HL-60/S4 treated with retinoic acid at 250 ng/mL for 4 days and 3 days (cell line): Measurements from ENCODE around the gene AVPR2.

Source experiments
- in situ Hi-C: fragments of 300-500 bp; cut with MboI; formaldehyde crosslinking; loops from 2 replicates; pipeline ENCODE4 v1.7.0; 2022; ENCODE audit warnings: low sequenced_read_pairs

AVPR2 gene

DNA sequence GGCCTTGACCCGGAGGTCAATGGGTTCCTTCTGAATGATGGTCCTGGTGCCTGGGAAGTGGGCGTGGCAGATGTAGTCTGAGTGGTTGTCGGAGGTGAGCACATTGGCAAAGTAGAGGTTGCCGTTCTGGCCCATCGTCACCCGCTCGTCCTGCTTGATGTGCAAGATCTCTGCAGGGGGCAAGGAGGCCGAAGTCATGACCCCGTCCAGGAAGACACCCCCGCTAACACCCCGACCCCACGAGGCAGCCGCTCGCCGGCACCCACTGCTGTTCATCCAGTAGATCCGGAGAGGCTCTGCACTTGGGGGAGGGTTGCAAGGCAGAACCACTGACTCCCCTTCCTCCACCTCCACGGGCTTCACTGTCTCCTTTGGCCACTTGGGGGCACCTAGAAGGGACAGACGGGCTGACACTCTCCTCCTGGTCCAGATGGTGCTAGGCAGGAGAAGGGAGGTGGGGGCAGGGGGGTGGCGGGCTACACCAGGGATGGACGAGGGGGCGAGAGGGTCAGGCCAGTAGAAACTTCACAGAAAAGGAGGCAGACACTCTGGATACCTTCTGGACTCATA, 33.6 kb upstream of the AVPR2 start:
- in situ Hi-C loops, result no loop called here

GRCh38 chrX:153871451-153871850, 33.0 kb upstream of the AVPR2 start:
- in situ Hi-C loops, result no loop called here

DNA sequence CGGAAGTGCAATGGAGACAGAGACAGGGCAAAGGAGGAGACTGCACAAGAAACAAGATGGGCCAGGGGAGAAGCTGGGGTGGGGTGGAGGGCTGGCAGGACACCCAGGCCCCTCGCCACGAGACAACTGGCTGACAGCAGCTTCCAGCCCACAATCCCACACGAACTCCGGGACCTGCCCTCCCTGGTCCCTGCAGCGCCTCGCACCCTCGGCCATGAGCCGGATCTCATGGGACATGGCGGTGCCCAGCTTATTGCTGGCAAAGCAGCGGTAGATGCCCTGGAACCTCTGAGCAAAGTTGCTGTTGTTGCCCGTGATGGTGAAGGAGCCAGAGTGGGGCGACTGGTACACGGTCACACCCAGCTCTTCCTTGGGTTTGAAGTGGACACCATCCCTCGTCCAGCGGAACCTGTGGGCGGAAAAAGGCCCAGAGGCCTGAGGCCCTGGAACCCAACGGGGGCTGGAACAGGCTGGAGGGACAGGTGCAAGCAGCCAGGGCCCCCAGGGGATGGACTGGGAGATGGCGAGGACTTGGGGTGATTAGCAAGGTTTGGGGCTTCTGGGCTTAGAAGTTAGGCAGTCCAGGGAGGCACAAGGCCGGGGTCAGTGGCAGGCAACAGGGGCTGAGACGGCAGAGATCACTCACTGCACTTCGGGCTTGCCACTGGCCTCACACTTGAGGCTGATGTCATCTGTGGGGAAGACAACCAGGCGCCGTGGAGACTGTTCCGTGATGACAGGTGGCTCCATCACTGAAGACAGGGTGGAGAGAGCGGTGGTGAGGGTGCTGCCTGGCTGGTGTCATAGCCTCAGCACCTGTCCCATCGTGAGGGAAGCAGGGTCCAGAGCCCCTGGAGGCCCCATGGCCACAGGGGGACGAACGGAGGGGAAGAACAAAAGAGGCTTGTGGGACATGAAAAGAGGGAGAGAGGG, 32.3 kb upstream of the AVPR2 start:
- in situ Hi-C loops, result no loop called here

GRCh38 chrX:153873282-153874084, 31.0 kb upstream of the AVPR2 start:
- in situ Hi-C loops, result no loop called here

GRCh38 chrX:153874085-153874365, 30.4 kb upstream of the AVPR2 start:
- in situ Hi-C loops, result no loop called here

- in situ Hi-C loops, result no loop called here
Measured at GRCh38 chrX:153874366-153875125, 29.9 kb upstream of the AVPR2 start.

GRCh38 chrX:153875391-153876111, 28.9 kb upstream of the AVPR2 start:
- in situ Hi-C loops, result no loop called here

DNA sequence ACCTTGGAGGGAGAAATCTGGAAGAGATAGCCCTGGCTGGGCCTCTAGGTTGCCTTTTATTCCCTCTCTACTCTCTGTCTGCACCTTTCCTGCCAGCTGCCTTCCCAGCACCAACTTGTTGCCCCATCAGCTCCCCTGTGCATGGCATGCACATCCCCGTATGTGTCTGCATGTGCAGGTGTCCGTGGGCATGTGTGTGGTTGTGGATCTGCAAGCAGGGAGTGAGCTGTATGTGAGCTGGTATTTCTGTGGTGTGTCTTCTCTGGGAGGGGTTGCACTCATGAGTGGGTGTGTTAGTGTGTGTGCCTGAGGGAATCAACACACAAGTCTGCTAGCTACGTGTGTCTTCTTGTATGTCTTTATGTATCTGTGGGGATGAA, 28.4 kb upstream of the AVPR2 start:
- in situ Hi-C loops, result no loop called here

DNA sequence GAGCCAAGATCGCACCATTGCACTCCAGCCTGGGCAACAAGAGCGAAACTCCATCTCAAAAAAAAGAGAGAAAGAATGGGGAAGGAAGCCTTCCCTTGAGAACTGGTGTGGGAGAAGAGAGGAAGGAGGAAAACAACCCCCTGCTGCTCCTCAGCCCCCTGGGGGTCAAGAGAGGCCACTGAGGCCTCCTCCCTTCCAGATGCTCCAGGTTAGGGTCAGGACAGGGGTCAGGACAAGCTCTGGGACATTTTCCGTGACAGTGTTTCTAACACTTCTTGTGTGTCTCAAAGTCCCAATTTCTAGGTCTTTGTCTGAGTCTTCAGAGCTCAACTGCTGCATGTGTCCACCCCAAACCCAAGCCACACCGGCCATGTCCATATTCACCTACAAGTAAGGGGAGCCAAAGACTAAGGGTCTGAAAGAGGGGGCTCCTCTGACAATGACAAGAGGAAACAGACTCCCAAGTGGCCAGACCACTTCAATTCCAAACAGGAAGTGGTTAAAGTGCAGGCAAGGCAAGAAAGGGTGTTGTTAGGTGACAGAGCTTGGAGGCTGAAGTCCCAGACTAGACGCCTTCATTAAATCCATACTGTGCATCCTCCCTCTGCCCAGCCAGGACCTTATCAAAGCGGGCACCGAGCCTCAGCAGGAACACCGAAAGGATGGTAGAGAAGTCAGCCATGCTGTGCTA, 26.8 kb upstream of the AVPR2 start:
- in situ Hi-C loops, result no loop called here

- in situ Hi-C loops, result no loop called here
Measured at GRCh38 chrX:153878345-153878744, 26.1 kb upstream of the AVPR2 start.

GRCh38 chrX:153878969-153879653, 25.4 kb upstream of the AVPR2 start:
- in situ Hi-C loops, result no loop called here

GRCh38 chrX:153879741-153880439, 24.6 kb upstream of the AVPR2 start:
- in situ Hi-C loops, result no loop called here

GRCh38 chrX:153880440-153880815, 24.0 kb upstream of the AVPR2 start:
- in situ Hi-C loops, result no loop called here

GRCh38 chrX:153881281-153881680, 23.2 kb upstream of the AVPR2 start:
- in situ Hi-C loops, result no loop called here

DNA sequence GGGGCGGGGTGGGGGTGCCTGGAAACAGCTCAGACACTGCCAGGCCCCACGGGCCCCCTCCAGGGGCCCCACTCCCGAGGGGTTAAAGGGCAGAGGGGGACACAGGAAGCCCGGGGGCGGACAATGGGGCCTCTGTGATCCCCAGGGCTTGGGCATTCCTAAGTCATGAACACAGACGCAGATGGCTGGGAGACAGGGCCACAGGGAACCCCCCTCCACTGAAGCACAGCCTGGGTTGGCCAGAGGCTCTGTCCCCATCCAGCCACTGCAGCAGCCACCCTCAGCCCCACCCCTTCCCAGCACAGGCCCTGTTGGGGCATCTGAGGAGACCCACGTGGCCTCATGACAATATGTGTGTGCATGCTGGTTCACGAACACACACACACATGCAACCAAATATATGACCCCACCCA, 22.4 kb upstream of the AVPR2 start:
- in situ Hi-C loops, result no loop called here

GRCh38 chrX:153882557-153882956, 21.9 kb upstream of the AVPR2 start:
- in situ Hi-C loops, result no loop called here

- in situ Hi-C loops, result no loop called here
Measured at GRCh38 chrX:153883163-153883843, 21.2 kb upstream of the AVPR2 start.

DNA sequence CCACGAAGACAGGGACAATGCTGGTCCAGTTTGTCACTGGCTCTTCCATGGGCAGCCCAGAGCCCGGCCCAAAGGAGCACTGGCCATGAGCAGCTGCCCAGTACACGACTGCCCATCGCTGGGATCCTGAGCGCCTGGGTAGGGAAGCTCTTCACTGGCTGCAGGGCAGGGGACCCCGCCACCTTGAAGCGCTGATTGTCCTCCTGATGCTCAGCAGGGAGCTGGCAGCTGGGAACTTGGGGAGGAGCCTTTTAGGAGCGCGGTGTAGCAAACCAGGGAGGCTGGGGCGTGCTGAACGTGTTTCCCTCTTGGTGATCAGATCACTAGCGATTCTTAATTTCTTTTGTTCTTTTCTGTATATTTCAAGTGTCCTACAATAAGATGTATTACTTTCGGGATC, 20.3 kb upstream of the AVPR2 start:
- in situ Hi-C loops, result no loop called here
